Fibroblast of the aortic adventitia (primary cell): ENCODE measurements around the gene TRMT44. TPM values are rescaled to one million over a fixed set of nuclear protein-coding genes. Genes with fewer than 3 reads are reported as not detected.
"Not testable (repeated sequence)": the region's sequence is repeated elsewhere in the genome, so short reads cannot be mapped to it uniquely, and the experiment has no call there.

Experiments
- DNase-seq: peaks from one replicate; pipeline ENCODE4 v3.0.0-alpha.2; 2010; ENCODE audit warnings: low read depth
- H3K4me3 ChIP-seq: 2 replicates; pipeline ENCODE4 v1.5.1; 2011; ENCODE audit warnings: low read depth, mild to moderate bottlenecking, control low read depth, low read length, moderate library complexity
- CTCF ChIP-seq: IDR thresholded peaks from 2 replicates; pipeline ENCODE4 v1.5.1; 2011; ENCODE audit warnings: mild to moderate bottlenecking, low read length, control low read depth, inconsistent platforms; ENCODE audit not compliant: insufficient read depth
- total RNA-seq: library from RNA; depleted of rRNA; stranded (reverse); fragments of >200 nt; gene quantifications from 2 replicates; pipeline ENCODE4 v1.2.3, GENCODE V29; 2012; ENCODE audit warnings: low replicate concordance

Gene TRMT44
- total RNA-seq, 1 donor = 18.9 TPM

GRCh38 chr4:8477095-8477635 lies 36.6 kb downstream of the TRMT44 start:
- TF ChIP-seq CTCF = no peak
- H3K4me3 ChIP-seq = no peak overlapping the region
- no peak for DNase-seq

GRCh38 chr4:8477676-8478075 lies 37.1 kb downstream of the TRMT44 start:
- no peak for TF ChIP-seq CTCF
- no peak overlapping the region for H3K4me3 ChIP-seq
- no peak for DNase-seq

GRCh38 chr4:8478371-8478770 lies 37.8 kb downstream of the TRMT44 start:
- H3K4me3 ChIP-seq = no peak overlapping the region
- DNase-seq = no peak
- no peak for TF ChIP-seq CTCF

GRCh38 chr4:8478801-8479744 lies 38.5 kb downstream of the TRMT44 start:
- H3K4me3 ChIP-seq = no peak overlapping the region
- no peak for TF ChIP-seq CTCF
- peak; percentile 15 for DNase-seq

GRCh38 chr4:8480221-8480620 lies 39.6 kb downstream of the TRMT44 start:
- H3K4me3 ChIP-seq = no peak overlapping the region
- TF ChIP-seq CTCF = no peak
- DNase-seq = no peak

- DNase-seq, H3K4me3 ChIP-seq: not testable (repeated sequence)
Observed at GRCh38 chr4:8486643-8487042, 46.1 kb downstream of the TRMT44 start.

GRCh38 chr4:8488791-8489369 lies 48.3 kb downstream of the TRMT44 start:
- DNase-seq = no peak
- TF ChIP-seq CTCF = no peak

GRCh38 chr4:8491478-8491877 lies 50.9 kb downstream of the TRMT44 start:
- H3K4me3 ChIP-seq, DNase-seq: not testable (repeated sequence)

More at GRCh38 chr4:8488791-8489369, 48.3 kb downstream of the TRMT44 start:
- H3K4me3 ChIP-seq = no peak overlapping the region
